Mesendoderm (in vitro differentiated cells): ENCODE data around the gene ITGB6.

Experiments used
- DNase-seq: peaks from one replicate; pipeline ENCODE4 v3.0.0; 2013
- H2AK5ac ChIP-seq: 2 replicates; pipeline ENCODE4 v1.6.1; 2013; ENCODE audit warnings: low read length, inconsistent platforms
- H2BK120ac ChIP-seq: 2 replicates; pipeline ENCODE4 v1.6.1; 2013; ENCODE audit warnings: low read depth, mild to moderate bottlenecking, low read length, moderate library complexity, mixed read lengths
- H2BK15ac ChIP-seq: replicated peaks from 2 replicates; pipeline ENCODE4 v1.6.1; 2013; ENCODE audit warnings: low read depth, mild to moderate bottlenecking, moderate library complexity
- H2BK5ac ChIP-seq: 2 replicates; pipeline ENCODE4 v1.6.1; 2013; ENCODE audit warnings: low read length, inconsistent platforms
- H3K18ac ChIP-seq: 2 replicates; pipeline ENCODE4 v1.6.1; 2013; ENCODE audit warnings: mild to moderate bottlenecking, low read length, mixed read lengths
- H3K23ac ChIP-seq: one replicate; pipeline ENCODE4 v1.6.1; 2013; ENCODE audit warnings: low read length
- H3K27ac ChIP-seq: 2 replicates; pipeline ENCODE4 v1.5.1; 2013; ENCODE audit warnings: low read depth, mild to moderate bottlenecking, inconsistent platforms, low read length, moderate library complexity
- H3K27me3 ChIP-seq: 2 replicates; pipeline ENCODE4 v1.6.1; 2013; ENCODE audit warnings: low read length, control low read depth, mild to moderate bottlenecking, inconsistent platforms; ENCODE audit not compliant: insufficient read depth, poor library complexity
- H3K36me3 ChIP-seq: 2 replicates; pipeline ENCODE4 v1.6.1; 2013; ENCODE audit warnings: low read length, inconsistent platforms; ENCODE audit not compliant: control insufficient read depth, insufficient read depth
- H3K4ac ChIP-seq: one replicate; pipeline ENCODE4 v1.6.1; 2013; ENCODE audit warnings: low read depth, mild to moderate bottlenecking, low read length, moderate library complexity
- H3K4me1 ChIP-seq: 2 replicates; pipeline ENCODE4 v1.6.1; 2013; ENCODE audit warnings: low read depth, low read length, inconsistent platforms; ENCODE audit not compliant: control insufficient read depth
- H3K4me2 ChIP-seq: 2 replicates; pipeline ENCODE4 v1.6.1; 2013; ENCODE audit warnings: low read length
- H3K4me3 ChIP-seq: 2 replicates; pipeline ENCODE4 v1.5.1; 2013; ENCODE audit warnings: mild to moderate bottlenecking, low read length
- H3K56ac ChIP-seq: one replicate; pipeline ENCODE4 v1.6.1; 2013; ENCODE audit warnings: low read length
- H3K79me1 ChIP-seq: 2 replicates; pipeline ENCODE4 v1.6.1; 2013; ENCODE audit warnings: low read length, inconsistent platforms
- H3K79me2 ChIP-seq: 2 replicates; pipeline ENCODE4 v1.6.1; 2013; ENCODE audit warnings: mild to moderate bottlenecking, low read length; ENCODE audit not compliant: control insufficient read depth, insufficient read depth
- H3K9ac ChIP-seq: 2 replicates; pipeline ENCODE4 v1.6.1; 2013; ENCODE audit warnings: low read length, inconsistent platforms
- H4K5ac ChIP-seq: one replicate; pipeline ENCODE4 v1.6.1; 2013; ENCODE audit warnings: low read length
- H4K8ac ChIP-seq: one replicate; pipeline ENCODE4 v1.6.1; 2013; ENCODE audit warnings: low read depth, mild to moderate bottlenecking, control low read depth, low read length, moderate library complexity
- WGBS: extraction: QIAGEN DNeasy Blood & Tissue Kit; methylation state at CpG from one replicate; pipeline ENCODE4 v1.1.7; 2013; ENCODE audit warnings: low lambda C conversion rate, missing lambda C conversion rate; ENCODE audit not compliant: insufficient coverage; ENCODE audit errors: extremely low coverage; 5-methylcytosine and 5-hydroxymethylcytosine counted together

The ITGB6 gene

GRCh38 chr2:160224060-160224459 is 24.0 kb upstream of the ITGB6 start:
- no peak overlapping the region for H3K4me3 ChIP-seq
- no peak overlapping the region for H3K27ac ChIP-seq
- no peak overlapping the region for H3K9ac ChIP-seq
- no peak overlapping the region for H3K56ac ChIP-seq
- no peak overlapping the region for H3K23ac ChIP-seq
- no peak overlapping the region for H2BK15ac ChIP-seq
- no peak overlapping the region for H3K4me2 ChIP-seq
- H3K36me3 ChIP-seq: no peaks in the 10 kb centered on the region
- no peak overlapping the region for H2AK5ac ChIP-seq
- H3K4me1 ChIP-seq: peaks cover 5% of the 10 kb centered on the region
- no peaks in the 10 kb centered on the region for H3K79me1 ChIP-seq
- H4K5ac ChIP-seq: no peak overlapping the region
- H4K8ac ChIP-seq: no peak overlapping the region
- H3K79me2 ChIP-seq: no peaks in the 10 kb centered on the region
- H3K27me3 ChIP-seq: no peaks in the 10 kb centered on the region
- peak; percentile 54 for DNase-seq
- WGBS: no CpG with 5 or more reads among the region's 3 CpGs
- H2BK120ac ChIP-seq: no peak overlapping the region
- H2BK5ac ChIP-seq: no peak overlapping the region
- no peak overlapping the region for H3K4ac ChIP-seq
- no peak overlapping the region for H3K18ac ChIP-seq

- H2BK15ac ChIP-seq: no peak overlapping the region
- no peak overlapping the region for H3K23ac ChIP-seq
- no peak overlapping the region for H3K4ac ChIP-seq
- no peak overlapping the region for H2BK5ac ChIP-seq
- no peak overlapping the region for H3K4me2 ChIP-seq
- WGBS: no CpG with 5 or more reads among the region's 3 CpGs
- no peak overlapping the region for H3K56ac ChIP-seq
- H3K27me3 ChIP-seq: no peaks in the 10 kb centered on the region
- no peaks in the 10 kb centered on the region for H3K36me3 ChIP-seq
- H3K79me1 ChIP-seq: no peaks in the 10 kb centered on the region
- H3K4me3 ChIP-seq: no peak overlapping the region
- no peak overlapping the region for H2AK5ac ChIP-seq
- no peak overlapping the region for H4K5ac ChIP-seq
- H3K79me2 ChIP-seq: no peaks in the 10 kb centered on the region
- no peak overlapping the region for H4K8ac ChIP-seq
- H3K18ac ChIP-seq: no peak overlapping the region
- H3K27ac ChIP-seq: no peak overlapping the region
- H2BK120ac ChIP-seq: no peak overlapping the region
- H3K9ac ChIP-seq: no peak overlapping the region
- DNase-seq: peak; percentile 40
- peaks cover 5% of the 10 kb centered on the region for H3K4me1 ChIP-seq
Measured at GRCh38 chr2:160223560-160223959, 23.5 kb upstream of the ITGB6 start.

GRCh38 chr2:160222546-160223283 is 22.6 kb upstream of the ITGB6 start:
- no CpG with 5 or more reads among the region's 7 CpGs for WGBS
- Histone ChIP-seq H2AK5ac (no peak overlapping the region), H3K4me1 (peaks cover 5% of the 10 kb centered on the region), H3K27me3 (no peaks in the 10 kb centered on the region), H4K5ac (no peak overlapping the region), H4K8ac (no peak overlapping the region), H3K23ac (no peak overlapping the region), H3K9ac (no peak overlapping the region), H2BK5ac (no peak overlapping the region), H2BK15ac (no peak overlapping the region), H3K79me2 (no peaks in the 10 kb centered on the region), H3K4me3 (no peak overlapping the region), H2BK120ac (no peak overlapping the region), H3K27ac (no peak overlapping the region), H3K4me2 (no peak overlapping the region), H3K36me3 (no peaks in the 10 kb centered on the region), H3K79me1 (no peaks in the 10 kb centered on the region), H3K18ac (no peak overlapping the region), H3K4ac (no peak overlapping the region), H3K56ac (no peak overlapping the region)
- no peak for DNase-seq

- H3K4ac ChIP-seq: no peak overlapping the region
- no peaks in the 10 kb centered on the region for H3K79me1 ChIP-seq
- H2BK15ac ChIP-seq: no peak overlapping the region
- H3K79me2 ChIP-seq: no peaks in the 10 kb centered on the region
- H2BK5ac ChIP-seq: no peak overlapping the region
- peak overlapping the region; percentile 82 for H2AK5ac ChIP-seq
- H3K23ac ChIP-seq: no peak overlapping the region
- no peak overlapping the region for H4K8ac ChIP-seq
- no peak overlapping the region for H2BK120ac ChIP-seq
- H3K27ac ChIP-seq: no peak overlapping the region
- no peak overlapping the region for H3K4me2 ChIP-seq
- H3K9ac ChIP-seq: peak overlapping the region; percentile 2
- no peak overlapping the region for H3K18ac ChIP-seq
- no peaks in the 10 kb centered on the region for H3K27me3 ChIP-seq
- H3K36me3 ChIP-seq: no peaks in the 10 kb centered on the region
- DNase-seq: no peak
- peaks cover 5% of the 10 kb centered on the region for H3K4me1 ChIP-seq
- no peak overlapping the region for H4K5ac ChIP-seq
- no peak overlapping the region for H3K4me3 ChIP-seq
- peak overlapping the region; percentile 73 for H3K56ac ChIP-seq
- WGBS: no CpG with 5 or more reads among the region's 12 CpGs
Measured at GRCh38 chr2:160221391-160222276, 21.6 kb upstream of the ITGB6 start.

- Histone ChIP-seq H4K8ac (no peak overlapping the region), H3K4me2 (no peak overlapping the region), H3K27me3 (no peaks in the 10 kb centered on the region), H2BK120ac (no peak overlapping the region), H2BK5ac (no peak overlapping the region), H3K23ac (no peak overlapping the region), H3K79me1 (no peaks in the 10 kb centered on the region), H3K4me3 (no peak overlapping the region), H3K36me3 (no peaks in the 10 kb centered on the region), H3K18ac (peak overlapping the region; percentile 56), H3K4me1 (peaks cover 5% of the 10 kb centered on the region), H4K5ac (no peak overlapping the region), H3K9ac (no peak overlapping the region), H3K4ac (peak overlapping the region; percentile 7), H3K79me2 (no peaks in the 10 kb centered on the region), H3K56ac (peak overlapping the region; percentile 17), H2BK15ac (no peak overlapping the region), H2AK5ac (no peak overlapping the region), H3K27ac (no peak overlapping the region)
- peak; percentile 51 for DNase-seq
- WGBS: no CpG with 5 or more reads among the region's 4 CpGs
Measured at GRCh38 chr2:160220545-160221009, 20.5 kb upstream of the ITGB6 start.
